Peyer's patch (tissue), 4 donors: ENCODE measurements around the gene MCCC1.

ENCODE experiments used
- CTCF ChIP-seq, 6 experiments: fragments of 450-650 bp in 4 of 6; fragments of 200-600 bp in 2 of 6; sonication (generic) in 1 of 6; IDR thresholded peaks; one replicate each; pipeline ENCODE4 v1.5.1; 2017 to 2019; ENCODE audit warnings: antibody characterized with exemption in 6 of 6, mild to moderate bottlenecking in 3 of 6, moderate library complexity in 1 of 6
- POLR2A ChIP-seq, 2 donors: fragments of 450-650 bp; IDR thresholded peaks; one replicate each; pipeline ENCODE4 v1.5.1; 2017; ENCODE audit warnings: antibody characterized with exemption in 2 of 2, mild to moderate bottlenecking in 2 of 2, moderate library complexity in 2 of 2

DNA sequence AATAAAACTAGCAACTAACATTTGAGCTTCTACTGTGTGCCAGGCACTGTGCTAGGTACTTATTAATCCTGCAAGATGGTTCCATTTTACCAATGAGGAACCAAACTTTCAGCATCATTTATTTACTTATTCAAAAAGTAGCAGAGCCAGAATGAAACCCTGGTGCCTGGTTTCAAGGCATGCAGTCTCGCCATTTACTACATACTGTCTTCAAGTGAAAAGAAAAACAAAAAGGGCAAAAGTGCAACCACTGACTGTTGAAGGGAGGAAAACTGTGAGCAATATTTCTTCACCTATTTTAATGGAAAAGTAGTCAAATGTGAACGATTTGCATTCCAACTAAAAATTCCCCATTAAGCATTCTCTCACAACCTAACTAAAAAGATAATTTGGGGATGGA lies 127.7 kb downstream of the MCCC1 start:
- TF ChIP-seq CTCF (IDR thresholded peaks at IDR 0.05) (no peak), POLR2A (IDR thresholded peaks at IDR 0.05) (no peak)
